Fibroblast of mammary gland (primary cell): ENCODE data around the gene OSGEPL1.
A peak's percentile ranks its signal among the peaks of the same experiment; 100 is the strongest.

ENCODE experiments used
- DNase-seq: peaks from one replicate; pipeline ENCODE4 v3.0.0-alpha.2; 2010; ENCODE audit warnings: low read depth
- H3K4me3 ChIP-seq: 2 replicates; pipeline ENCODE4 v1.5.1; 2011; ENCODE audit warnings: low read depth, mild to moderate bottlenecking, low read length, moderate library complexity; ENCODE audit not compliant: control insufficient read depth
- TF ChIP-seq, protein P1 (sequence below): conservative IDR thresholded peaks from 2 replicates; pipeline ENCODE4 v1.5.1; 2011; ENCODE audit warnings: low read depth, low read length, inconsistent platforms; ENCODE audit not compliant: control insufficient read depth, insufficient read depth

Gene OSGEPL1, protein sequence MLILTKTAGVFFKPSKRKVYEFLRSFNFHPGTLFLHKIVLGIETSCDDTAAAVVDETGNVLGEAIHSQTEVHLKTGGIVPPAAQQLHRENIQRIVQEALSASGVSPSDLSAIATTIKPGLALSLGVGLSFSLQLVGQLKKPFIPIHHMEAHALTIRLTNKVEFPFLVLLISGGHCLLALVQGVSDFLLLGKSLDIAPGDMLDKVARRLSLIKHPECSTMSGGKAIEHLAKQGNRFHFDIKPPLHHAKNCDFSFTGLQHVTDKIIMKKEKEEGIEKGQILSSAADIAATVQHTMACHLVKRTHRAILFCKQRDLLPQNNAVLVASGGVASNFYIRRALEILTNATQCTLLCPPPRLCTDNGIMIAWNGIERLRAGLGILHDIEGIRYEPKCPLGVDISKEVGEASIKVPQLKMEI

DNA sequence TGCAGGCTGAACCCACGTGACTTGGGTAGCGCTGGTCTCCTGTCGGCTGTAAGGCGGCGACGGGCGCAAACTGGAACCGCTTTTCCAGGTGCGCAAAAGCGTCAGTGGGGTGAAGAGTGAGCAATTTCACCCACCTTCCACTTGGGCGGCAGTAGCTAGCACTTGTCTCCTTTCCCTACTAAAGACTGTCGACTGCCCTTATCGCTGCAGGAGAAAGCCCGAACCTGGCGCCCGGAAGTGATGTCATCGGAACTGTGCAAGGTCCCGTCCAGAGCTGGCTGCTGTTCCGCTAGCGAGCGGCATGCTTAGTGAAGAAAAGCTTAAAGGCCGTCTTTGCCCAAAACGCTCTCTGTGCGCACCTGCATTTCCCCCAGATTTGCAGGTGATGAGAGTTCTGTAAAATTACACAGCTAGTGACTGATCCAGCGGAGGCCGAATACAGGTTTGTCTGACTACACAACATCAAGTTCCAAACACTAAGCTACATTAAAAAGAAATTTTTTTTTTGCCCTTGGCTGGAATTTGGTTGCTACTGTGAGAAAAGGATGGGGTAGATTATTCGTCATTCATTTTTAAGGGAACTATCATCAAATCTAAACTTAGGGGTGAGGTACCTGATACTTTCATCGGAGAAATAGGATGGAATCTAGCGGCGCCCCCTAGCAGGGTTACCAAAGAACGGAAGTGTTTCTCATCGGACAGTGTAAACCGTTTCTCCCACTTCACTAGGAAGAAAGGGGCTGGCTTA lies at the start of gene OSGEPL1:
TSS of gene OSGEPL1 (minus strand) at position 242 of the 748 bp plus-strand sequence. CDS start 1,152 bp downstream, outside the sequence.
- TF ChIP-seq, protein P1, sequence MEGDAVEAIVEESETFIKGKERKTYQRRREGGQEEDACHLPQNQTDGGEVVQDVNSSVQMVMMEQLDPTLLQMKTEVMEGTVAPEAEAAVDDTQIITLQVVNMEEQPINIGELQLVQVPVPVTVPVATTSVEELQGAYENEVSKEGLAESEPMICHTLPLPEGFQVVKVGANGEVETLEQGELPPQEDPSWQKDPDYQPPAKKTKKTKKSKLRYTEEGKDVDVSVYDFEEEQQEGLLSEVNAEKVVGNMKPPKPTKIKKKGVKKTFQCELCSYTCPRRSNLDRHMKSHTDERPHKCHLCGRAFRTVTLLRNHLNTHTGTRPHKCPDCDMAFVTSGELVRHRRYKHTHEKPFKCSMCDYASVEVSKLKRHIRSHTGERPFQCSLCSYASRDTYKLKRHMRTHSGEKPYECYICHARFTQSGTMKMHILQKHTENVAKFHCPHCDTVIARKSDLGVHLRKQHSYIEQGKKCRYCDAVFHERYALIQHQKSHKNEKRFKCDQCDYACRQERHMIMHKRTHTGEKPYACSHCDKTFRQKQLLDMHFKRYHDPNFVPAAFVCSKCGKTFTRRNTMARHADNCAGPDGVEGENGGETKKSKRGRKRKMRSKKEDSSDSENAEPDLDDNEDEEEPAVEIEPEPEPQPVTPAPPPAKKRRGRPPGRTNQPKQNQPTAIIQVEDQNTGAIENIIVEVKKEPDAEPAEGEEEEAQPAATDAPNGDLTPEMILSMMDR: peak; percentile 63
- peak within 1 kb of the TSS; percentile 99 for H3K4me3 ChIP-seq
- peak; percentile 89 for DNase-seq

DNA sequence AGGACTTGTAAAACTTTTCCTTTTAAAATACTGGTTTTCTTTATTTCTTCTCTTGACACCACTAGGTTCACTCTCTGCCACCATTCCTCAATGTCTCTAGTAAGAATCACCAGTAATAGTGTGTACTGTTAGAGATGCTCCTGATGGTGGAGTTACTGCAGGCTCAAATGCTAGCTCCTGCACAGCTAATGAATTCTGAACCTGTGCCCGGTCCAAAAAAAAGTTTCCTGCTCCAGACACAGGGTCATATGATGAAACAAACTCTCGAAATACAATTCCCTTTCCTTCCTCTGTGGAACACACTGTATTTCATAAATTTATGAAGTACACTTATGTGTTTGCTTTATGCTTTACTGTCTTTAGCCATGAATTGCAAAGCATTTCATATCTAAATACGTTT lies 40.8 kb upstream of the OSGEPL1 start:
- H3K4me3 ChIP-seq: no peak overlapping the region
- DNase-seq: no peak
- TF ChIP-seq, protein P1: no peak

DNA sequence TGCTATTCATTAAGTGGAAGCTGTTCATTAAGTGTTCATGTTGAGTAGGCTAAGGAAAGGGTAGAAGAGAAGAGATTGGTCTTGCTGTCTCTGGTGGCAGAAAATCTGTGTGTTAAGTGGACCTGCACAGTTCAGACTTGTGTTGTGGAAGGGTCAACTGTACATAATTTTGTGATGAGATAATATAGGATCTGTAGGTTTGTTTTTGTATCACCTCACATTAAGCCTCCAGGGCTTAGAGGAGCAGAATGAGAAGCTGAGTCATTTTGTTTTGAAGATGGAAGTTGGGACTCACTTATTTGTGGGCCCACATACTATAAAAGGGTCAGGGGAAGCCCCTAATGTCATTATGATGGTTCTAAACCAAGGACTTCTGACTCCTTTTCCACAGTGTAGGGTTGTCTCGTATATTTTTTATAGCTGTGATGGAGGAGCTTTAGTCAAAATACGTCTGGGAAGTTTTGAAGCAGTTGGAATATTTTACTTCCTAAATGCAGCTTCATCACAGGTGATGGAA lies 39.9 kb upstream of the OSGEPL1 start:
- no peak overlapping the region for H3K4me3 ChIP-seq
- no peak for DNase-seq
- TF ChIP-seq, protein P1: no peak

DNA sequence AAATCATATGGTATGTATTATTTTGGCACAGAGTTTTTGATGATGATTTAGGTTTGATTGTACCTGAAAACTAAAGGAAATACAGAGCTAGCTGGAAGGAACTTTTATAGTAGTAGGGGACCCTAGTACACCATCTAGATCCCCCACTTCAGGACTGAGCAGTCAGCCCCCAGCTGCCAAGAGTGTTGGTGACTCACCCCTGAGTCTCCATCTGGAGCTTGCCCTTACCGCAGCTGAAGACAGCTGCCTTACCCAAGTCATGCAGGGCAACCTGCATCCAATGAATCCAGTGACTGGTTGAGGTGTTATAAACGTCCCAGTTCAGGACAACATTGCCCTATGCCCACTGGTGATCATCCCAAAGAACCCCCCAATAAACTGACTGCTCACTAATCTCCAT lies 36.9 kb upstream of the OSGEPL1 start:
- H3K4me3 ChIP-seq: no peak overlapping the region
- peak; percentile 84 for DNase-seq
- TF ChIP-seq, protein P1: no peak

DNA sequence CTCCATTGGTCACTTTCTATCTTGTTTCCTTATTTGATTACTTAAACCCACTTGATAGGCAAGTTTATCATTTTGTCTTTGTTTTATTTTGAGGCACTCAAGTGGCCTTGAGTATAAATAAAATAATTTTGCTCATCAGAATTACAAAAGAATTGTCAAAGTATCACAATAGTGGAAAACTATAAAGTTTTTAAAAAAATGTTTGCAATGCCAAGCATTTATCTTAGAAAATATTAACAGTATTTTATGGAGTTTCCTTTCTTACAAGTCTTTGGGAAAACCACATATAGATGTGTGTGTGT lies 36.4 kb upstream of the OSGEPL1 start:
- TF ChIP-seq, protein P1: no peak
- H3K4me3 ChIP-seq: no peak overlapping the region
- DNase-seq: no peak

DNA sequence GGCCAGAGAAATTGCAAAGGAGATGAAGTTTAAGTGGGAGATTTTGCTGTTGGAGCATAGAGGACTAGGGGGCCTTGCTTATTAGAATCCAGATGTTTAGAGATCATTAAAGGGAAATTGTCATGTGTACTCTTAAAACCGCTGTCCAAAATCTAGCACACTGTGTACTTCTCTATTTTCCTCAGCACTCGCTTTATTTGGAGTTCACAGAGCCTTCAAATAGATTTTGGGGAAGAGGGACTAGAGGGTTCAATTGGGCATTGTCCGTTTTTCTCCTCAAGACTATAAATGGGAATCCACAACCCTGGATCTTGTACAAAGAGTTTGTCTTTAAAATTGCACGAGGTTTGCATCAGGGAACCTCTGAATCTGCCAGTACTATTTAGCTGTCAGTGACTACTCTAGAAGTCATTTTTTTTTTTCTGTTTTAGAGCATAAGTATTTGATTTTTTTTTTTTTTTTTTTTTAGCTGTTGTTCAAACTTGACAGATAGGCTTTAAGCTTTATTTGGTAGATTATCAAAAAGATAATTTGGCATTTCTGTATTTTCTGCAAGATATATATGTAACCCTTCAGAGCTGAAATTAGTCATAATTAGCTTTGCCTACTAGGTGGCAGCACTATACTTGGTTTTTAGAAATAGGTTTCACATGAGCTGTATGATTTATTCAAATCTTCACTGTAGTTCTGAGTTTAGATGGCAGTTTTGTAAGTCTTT lies 35.9 kb upstream of the OSGEPL1 start:
- no peak overlapping the region for H3K4me3 ChIP-seq
- TF ChIP-seq, protein P1: peak; percentile 54
- peak; percentile 67 for DNase-seq
